Stomach (tissue), 4 donors: ENCODE results near the gene SYNE2.

Experiments used
- POLR2AphosphoS5 ChIP-seq, 3 donors: sonication (generic); formaldehyde crosslinking; IDR thresholded peaks; one replicate each; pipeline ENCODE4 v1.6.1; 2016; ENCODE audit warnings: antibody characterized with exemption in 3 of 3
- TF ChIP-seq, protein P1 (sequence below), 7 experiments: fragments of 450-650 bp in 4 of 7; fragments of 200-600 bp in 3 of 7; sonication (generic) in 3 of 7; IDR thresholded peaks; one replicate each; pipeline ENCODE4 v1.5.1; 2016 to 2019; ENCODE audit warnings: antibody characterized with exemption in 7 of 7, control low read depth in 2 of 7, mild to moderate bottlenecking in 1 of 7

DNA sequence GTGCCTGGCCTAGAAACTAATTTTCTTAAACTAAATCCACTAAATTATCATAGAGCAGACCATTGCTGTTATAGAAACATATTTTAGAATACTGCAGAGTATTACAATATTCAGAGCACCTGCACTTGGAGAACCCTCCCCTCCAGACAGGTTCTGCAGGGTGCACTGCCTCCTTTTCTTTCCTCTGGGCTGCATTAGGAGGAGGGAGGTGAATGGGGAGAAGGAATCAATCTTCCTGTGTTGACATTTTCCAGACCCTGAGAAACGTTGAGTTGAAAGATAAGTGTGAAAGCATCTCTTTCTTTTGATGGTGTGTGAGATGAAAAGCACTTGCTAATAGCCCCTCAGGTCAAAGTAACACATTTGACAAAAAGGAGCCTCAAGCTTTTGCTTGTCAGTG lies 7.3 kb downstream of the SYNE2 start:
- TF ChIP-seq, protein P1, sequence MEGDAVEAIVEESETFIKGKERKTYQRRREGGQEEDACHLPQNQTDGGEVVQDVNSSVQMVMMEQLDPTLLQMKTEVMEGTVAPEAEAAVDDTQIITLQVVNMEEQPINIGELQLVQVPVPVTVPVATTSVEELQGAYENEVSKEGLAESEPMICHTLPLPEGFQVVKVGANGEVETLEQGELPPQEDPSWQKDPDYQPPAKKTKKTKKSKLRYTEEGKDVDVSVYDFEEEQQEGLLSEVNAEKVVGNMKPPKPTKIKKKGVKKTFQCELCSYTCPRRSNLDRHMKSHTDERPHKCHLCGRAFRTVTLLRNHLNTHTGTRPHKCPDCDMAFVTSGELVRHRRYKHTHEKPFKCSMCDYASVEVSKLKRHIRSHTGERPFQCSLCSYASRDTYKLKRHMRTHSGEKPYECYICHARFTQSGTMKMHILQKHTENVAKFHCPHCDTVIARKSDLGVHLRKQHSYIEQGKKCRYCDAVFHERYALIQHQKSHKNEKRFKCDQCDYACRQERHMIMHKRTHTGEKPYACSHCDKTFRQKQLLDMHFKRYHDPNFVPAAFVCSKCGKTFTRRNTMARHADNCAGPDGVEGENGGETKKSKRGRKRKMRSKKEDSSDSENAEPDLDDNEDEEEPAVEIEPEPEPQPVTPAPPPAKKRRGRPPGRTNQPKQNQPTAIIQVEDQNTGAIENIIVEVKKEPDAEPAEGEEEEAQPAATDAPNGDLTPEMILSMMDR (IDR thresholded peaks at IDR 0.05): no peak
- TF ChIP-seq POLR2AphosphoS5 (IDR thresholded peaks at IDR 0.05): no peak
